Breast epithelium (tissue), 3 donors: ENCODE measurements around the gene DACT3.

Experiments used
- CTCF ChIP-seq, 3 donors: fragments of 450-650 bp; IDR thresholded peaks; one replicate each; pipeline ENCODE4 v1.5.1; 2016 to 2017; ENCODE audit warnings: antibody characterized with exemption in 3 of 3, mild to moderate bottlenecking in 3 of 3, moderate library complexity in 3 of 3
- POLR2A ChIP-seq: fragments of 450-650 bp; IDR thresholded peaks from one replicate; pipeline ENCODE4 v1.6.1; 2016; ENCODE audit warnings: antibody characterized with exemption, mild to moderate bottlenecking, moderate library complexity
- POLR2AphosphoS5 ChIP-seq, 3 donors: sonication (generic); formaldehyde crosslinking; IDR thresholded peaks; one replicate each; pipeline ENCODE4 v1.6.1; 2017; ENCODE audit warnings: antibody characterized with exemption in 3 of 3

GRCh38 chr19:46605356-46605821, 55.6 kb downstream of the DACT3 start:
- no peak for TF ChIP-seq CTCF (IDR thresholded peaks at IDR 0.05)
- no peak for TF ChIP-seq POLR2A
- TF ChIP-seq POLR2AphosphoS5 (IDR thresholded peaks at IDR 0.05): no peak
